GM21737 (cell line): ENCODE results near the gene SLC10A7.

Source experiments
- ATAC-seq: cut with Tn5 transposase; IDR thresholded peaks from one replicate; pipeline ENCODE4 v1.9.1; 2021; ENCODE audit warnings: mild to moderate bottlenecking, moderate library complexity; ENCODE audit not compliant: unreplicated experiment

The SLC10A7 gene

DNA sequence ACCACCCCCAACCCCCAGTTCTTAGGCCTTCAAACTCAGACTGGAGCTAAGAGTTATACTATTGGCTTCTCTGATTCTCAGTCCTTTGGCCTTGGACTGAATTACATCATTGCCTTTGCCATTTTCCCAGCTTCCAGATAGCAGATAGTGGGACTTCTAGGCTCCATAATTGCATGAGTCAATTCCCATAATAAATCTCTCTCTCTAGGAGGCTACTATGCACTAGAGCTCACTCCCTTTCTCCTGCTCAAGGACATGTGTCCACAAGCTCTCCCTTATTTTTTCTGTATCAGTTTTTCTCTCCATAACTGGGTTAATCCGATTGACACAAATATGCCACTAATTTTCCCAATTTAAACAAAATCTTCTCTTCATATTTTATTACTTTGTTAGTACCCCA, 204.0 kb downstream of the SLC10A7 start:
- no peak for ATAC-seq

DNA sequence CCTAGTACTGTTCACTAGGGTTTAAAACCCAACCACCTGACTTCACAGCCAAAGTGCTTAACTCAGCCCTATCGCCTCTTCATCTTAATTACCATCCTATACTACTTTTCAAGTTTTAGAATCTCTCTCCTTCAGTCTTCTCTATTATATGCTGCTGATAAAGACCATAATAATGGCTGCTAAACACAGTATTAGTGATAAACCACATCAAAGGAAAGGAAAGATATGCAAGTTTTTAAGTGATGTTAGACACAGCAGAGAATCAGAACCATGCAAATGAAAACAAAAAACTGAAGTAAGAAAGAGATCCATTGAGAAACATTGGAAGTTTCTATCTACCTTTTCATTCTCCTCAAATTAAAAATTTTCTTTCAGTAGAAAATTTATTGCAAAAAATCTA, 206.6 kb downstream of the SLC10A7 start:
- no peak for ATAC-seq

DNA sequence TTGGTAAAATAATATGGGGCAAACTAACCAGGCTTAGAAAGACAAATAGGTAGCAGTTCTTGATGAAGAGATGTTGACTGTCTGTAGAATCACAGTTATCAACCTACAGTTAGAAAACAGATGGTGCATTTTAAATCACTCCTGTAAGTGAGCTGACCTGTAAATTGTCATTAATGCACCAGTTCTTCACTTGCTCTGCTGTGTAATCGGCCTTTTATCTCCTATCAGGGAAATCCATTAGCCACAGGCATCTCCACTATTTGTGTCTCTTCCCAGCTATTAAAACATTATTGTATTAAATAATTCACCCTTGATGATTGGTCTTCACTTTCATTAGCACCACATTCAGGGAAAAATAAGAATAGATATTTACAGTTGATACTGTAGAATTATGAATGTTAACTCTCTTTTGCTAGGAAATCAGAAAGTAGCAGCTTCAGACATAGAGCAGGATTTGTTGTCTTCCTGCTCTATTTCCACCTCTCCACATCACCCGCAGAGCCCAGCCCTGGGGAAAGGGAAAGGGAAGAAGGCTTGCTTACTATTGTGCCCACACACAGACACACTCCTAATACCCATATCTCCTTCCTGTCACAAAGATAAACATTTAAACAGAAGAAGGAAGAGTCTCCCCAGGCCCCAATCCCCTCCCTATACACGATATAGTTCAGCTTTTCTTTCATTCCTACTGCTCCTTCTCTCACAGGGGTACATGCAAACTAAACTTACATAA, 210.3 kb downstream of the SLC10A7 start:
- no peak for ATAC-seq

GRCh38 chr4:146310319-146311021, 211.3 kb downstream of the SLC10A7 start:
- ATAC-seq = peak; percentile 68

GRCh38 chr4:146308951-146309350, 212.8 kb downstream of the SLC10A7 start:
- no peak for ATAC-seq

DNA sequence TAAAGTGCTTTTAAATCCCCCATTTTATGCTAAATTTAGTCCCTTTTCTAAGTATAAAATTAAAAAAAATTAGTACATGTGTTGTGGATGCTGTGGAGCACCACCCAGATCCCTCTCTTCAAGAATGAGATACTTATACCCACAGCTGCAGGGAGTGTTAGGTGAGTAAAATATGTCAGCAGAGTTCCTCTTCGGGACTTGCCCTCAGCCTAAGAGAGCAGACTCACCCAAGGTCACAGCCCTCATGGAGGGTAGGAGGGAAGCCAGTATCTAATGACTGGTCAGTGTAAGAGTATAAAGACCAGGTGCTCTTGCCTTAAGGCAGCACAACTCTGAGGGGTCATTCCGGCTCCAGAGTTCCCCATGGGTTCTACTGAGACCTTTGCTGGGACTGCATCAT, 218.9 kb downstream of the SLC10A7 start:
- no peak for ATAC-seq

- ATAC-seq = no peak
Measured at GRCh38 chr4:146299607-146300006, 222.1 kb downstream of the SLC10A7 start.

GRCh38 chr4:146294776-146295175, 227.0 kb downstream of the SLC10A7 start:
- no peak for ATAC-seq

DNA sequence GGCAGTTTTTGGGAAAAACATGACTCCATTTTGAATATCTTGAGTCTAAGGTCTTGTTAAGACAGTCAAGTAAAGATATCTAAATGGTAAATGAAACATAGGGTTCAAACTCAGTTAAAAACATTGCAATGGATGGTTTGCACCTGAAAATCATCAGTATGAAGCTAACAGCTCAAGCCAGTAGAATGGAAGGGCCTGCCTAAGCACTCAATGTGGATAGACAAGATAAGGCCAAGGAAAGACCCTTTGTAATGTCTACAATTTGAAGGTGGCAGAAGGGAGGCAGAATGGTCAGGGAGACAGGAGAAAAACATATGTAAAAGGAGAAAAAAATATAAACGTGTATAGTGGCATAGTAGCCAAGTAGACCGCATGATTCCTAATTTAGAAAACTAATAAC, 229.2 kb downstream of the SLC10A7 start:
- ATAC-seq = no peak

- no peak for ATAC-seq
Measured at GRCh38 chr4:146291313-146291712, 230.4 kb downstream of the SLC10A7 start.

DNA sequence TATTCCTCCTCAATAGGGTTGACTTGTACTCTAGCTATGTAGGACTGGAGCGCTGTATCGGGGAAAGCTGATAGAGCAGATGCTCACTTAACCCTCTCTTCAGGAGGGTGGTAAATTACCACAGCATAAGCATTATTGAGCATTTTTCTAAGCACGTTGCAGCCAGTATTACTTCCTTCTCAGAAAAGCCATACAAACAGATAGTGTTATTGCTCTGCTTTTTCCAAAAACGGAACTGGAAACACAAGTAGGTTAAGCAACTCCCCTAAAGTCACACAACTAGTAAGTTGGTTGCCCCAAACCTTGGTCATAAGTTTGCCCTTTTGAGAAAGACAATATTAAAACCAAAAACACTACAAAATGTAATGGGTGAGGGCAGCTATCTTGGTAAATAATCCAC, 233.5 kb downstream of the SLC10A7 start:
- ATAC-seq = no peak

GRCh38 chr4:146285037-146285436, 236.7 kb downstream of the SLC10A7 start:
- no peak for ATAC-seq

DNA sequence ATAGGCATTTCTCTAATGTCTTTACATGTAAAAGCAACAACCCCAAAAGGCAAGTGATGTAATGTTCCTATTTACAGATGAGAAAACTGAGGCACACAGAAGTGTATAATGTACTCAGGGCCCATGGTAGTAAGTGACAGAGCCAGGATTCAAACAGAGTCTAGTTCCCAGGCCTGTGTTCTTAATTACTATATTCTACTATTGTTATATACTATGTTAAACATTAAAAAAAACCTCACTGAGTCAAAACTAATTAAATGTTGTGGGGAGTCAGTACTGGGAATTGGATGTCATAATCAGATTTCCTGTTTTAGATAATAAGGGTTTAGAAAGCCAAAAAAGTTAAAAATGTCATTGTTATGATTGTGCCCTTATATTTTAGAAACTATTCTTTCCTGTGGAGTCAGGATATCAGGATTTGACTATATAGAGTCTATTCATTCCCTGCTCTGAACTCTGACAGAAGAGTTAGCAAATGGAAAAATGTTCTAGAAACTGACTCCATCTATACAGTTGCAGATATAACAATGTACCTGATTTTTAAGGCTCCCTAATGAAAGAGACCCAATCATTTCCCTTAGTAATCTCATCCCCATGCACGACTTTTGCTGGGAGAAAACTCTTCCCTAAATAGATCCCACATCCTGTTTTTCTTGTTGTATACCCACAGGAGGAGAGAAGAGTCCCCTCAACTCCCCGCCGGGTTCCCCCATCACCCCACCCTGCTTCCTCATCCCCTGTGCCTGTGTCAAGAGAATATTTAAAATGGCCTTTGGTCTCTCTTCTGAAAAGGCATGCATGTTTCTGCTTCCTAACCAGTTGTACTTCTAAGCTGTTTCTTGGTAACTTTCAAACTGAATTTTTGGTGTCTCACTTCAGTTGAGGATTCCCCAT, 237.7 kb downstream of the SLC10A7 start:
- no peak for ATAC-seq

GRCh38 chr4:146282657-146283056, 239.1 kb downstream of the SLC10A7 start:
- ATAC-seq = no peak

GRCh38 chr4:146278986-146279385, 242.8 kb downstream of the SLC10A7 start:
- ATAC-seq = no peak

DNA sequence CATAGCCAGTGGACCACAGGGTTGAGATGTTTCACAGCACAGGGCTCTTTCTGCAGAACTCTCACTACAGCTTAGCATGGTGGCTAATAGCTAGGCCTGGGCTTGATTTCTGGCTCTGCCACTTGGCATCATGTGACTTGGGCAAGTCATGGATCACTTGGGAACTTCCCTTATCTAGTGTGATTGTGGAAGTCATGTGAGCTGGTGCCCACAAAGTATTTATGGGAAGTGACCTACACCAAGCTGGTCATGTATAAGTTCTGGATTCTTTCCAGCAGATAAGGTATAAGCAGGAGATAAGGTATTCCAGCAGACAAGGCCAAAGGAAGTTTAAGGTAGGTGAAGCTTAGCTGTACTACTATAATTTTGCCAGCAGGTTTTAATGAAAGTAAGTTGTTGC, 246.4 kb downstream of the SLC10A7 start:
- ATAC-seq = no peak

DNA sequence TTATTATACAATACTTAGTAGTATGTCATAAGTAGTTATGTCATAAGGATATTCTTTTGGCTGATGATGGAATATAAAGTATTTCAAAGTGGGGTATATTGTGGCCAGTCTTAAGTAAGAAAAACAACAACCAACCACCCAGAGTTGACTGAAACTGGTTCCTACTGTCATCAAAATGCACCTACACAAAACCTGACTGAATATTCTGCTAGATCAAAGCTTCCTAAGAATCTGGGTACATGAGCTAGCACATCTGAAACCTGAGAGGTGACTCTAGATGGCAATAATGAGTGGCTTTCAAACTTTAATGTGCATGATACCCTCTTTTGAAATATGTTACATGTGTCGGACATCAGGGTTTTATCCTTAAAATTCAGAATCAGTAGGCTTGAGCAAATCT, 247.0 kb downstream of the SLC10A7 start:
- no peak for ATAC-seq

- peak; percentile 61 for ATAC-seq
Measured at GRCh38 chr4:146273204-146273901, 248.4 kb downstream of the SLC10A7 start.

- no peak for ATAC-seq
Measured at GRCh38 chr4:146271466-146271865, 250.3 kb downstream of the SLC10A7 start.

DNA sequence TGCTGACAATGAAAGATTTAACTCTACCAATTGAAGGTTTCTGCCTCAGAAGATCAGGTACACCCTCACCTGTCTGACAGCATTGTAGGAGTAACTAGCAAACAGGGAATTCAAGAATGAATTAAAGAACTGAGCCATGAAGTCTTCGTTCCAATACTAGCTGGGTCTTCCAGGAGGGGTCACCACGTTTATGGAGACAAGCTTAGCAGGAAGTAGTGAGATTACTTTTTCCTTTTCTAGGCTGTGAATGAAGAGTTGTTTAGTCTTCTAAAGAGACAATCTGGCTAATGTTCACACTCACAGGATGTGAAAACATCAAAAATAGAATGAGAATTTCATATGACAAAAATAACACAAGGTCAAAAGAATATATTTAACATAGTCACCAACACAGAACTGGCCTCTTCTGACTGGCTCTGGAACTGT, 252.5 kb downstream of the SLC10A7 start:
- ATAC-seq = peak; percentile 64

DNA sequence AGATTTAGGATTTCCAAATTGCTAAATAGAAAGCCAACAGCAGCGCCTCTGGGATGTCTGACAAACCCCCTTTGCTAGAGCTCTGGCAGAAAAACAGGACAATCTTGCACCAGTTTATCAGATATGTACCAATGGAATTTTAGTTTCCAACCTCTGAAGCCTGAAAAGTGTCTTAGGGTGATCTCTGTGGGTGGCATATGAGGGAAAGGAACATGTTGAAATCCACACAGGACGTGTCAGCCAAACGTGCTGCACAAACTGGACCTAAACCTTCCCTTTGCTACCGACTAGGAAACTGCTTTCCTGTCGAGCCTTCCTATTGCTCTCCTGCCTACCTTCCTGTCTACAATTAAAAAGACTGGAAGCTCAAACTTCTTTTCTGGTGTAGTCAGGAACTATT, 253.9 kb downstream of the SLC10A7 start:
- no peak for ATAC-seq
